HG02840 (cell line): ENCODE results near the gene SAYSD1.
"Not testable (repeated sequence)": the region's sequence is repeated elsewhere in the genome, so short reads cannot be mapped to it uniquely, and the experiment has no call there.

Experiments used
- ATAC-seq: cut with Tn5 transposase; IDR thresholded peaks from one replicate; pipeline ENCODE4 v1.9.1; 2021; ENCODE audit warnings: mild to moderate bottlenecking, moderate library complexity, moderate number of reproducible peaks; ENCODE audit not compliant: unreplicated experiment, low FRiP score

The SAYSD1 gene

DNA sequence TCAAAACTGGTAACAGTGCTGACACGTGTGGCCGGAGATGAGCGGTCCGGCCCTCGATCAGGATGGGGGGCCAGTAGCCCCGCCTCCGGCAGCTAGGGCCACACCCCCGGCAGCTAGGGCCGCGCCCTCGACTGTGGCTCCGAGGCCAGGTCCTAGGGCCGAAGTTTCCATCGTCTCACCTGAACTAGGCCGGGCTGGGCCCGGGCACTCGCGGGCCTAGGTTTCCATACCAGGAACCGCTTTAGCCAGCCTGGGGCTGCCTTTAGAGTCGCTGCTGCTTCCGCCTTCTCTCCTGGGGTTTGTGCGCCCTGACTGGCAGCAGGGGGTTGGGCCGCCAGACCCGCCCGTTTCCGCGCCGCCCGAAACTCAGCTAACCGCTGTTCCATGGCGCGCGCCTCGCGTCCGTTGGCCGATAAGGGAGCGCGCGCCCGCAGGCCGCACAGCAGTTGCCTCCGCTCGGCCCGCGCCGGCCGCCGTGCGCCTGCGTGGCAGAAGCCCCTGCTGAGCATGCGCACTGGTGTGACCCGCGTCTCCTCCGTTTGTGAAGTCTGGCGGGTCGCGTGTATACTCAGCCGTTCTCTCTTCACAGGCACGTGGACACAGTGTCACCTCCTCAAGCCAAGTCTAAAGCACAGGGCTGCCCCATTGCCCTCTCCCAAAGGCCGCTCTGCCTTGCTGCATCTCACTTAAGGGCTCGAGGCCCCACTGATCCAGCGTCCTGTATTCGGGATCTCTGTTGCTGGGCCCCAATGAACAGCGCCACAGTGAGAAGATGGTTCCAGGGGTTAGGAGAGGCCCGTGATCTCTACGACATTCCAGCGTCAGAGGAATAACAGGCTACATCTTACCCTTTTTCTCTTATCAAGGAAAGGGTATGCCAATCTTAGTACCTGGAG lies at the start of gene SAYSD1:
Gene SAYSD1 (minus strand): TSS at position 483 of the 896 bp plus-strand sequence. CDS start 97 bp downstream, at position 386.
- ATAC-seq = peak; percentile 93

- no peak for ATAC-seq
These were observed 42.5 kb upstream of the SAYSD1 start for GRCh38 chr6:39157511-39157910.

- no peak for ATAC-seq
These were observed 41.8 kb upstream of the SAYSD1 start for GRCh38 chr6:39156801-39157200.

GRCh38 chr6:39154705-39155104 lies 39.7 kb upstream of the SAYSD1 start:
- ATAC-seq = no peak

- no peak for ATAC-seq
These were observed 38.9 kb upstream of the SAYSD1 start for GRCh38 chr6:39153766-39154397.

DNA sequence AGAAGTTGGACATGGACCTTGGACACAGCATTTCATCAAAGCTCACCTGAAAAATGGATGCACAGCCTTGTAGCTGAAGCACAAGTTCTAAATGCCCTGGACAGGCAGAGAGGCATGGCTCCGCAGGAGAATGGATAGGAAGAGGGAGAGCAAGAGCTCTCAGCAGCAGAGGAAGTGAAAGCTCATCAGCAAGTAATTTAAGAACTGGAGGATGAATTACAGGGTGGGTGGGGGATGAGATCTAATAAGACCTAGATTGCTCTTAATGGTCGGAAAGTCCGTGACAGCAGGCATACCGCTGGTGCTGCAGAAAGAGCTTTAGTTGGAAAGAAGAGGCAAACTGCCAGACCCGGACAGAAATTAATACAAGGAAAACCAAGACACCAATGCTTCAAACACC lies 37.3 kb upstream of the SAYSD1 start:
- no peak for ATAC-seq

DNA sequence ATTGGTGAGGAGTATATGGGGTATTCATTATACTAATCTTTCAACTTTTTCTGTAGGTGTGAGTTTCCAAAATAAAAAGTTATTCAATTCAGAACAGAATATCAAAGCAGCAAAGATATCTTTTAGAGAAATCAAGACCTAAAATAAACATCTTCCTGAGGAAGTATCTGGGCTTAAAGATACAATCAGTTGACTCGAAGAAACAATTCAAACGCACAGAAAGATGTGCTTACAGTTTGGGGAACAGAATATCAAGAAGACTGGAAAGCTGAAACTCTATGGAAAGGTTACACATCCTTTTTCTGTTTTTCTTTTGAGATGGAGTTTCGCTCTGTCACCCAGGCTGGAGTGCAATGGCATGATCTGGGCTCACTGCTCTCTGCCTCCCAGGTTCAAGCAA lies 36.2 kb upstream of the SAYSD1 start:
- no peak for ATAC-seq

DNA sequence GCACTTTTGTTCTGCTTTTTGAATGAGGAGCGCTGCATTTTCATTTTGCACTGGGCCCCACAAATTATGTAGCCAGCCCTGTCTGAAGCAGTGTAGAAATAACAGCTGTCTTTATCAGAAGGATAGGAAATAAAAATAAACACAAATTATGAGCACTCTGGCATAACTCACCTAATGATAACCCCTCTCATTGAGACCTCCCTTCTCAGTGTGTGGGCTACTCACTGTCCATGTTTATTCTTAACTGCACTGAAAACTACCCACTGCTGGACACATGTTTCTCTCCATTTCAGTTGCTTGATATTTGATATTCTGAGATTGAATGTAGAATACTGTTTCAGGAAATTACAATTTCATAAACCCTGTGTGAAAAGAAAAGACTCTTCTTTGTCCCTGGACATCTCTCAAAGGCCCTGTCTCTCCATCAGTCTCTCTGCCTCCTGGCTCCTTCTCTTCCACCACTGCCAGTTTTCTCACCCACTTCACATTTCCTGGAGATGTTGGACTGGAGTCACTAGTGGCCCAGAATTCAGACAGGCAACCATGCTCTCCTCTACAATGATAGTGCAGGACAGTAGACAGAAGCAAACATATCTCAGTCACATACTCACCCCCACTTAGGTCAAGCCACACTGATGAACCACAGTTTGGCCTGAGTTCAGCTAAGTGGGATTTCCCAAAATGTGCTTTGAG lies 29.6 kb upstream of the SAYSD1 start:
- no peak for ATAC-seq

- ATAC-seq = no peak
These were observed 28.4 kb upstream of the SAYSD1 start for GRCh38 chr6:39143238-39143930.

- ATAC-seq = no peak
These were observed 25.7 kb upstream of the SAYSD1 start for GRCh38 chr6:39140556-39141167.

GRCh38 chr6:39137245-39137644 lies 22.3 kb upstream of the SAYSD1 start:
- ATAC-seq = no peak

DNA sequence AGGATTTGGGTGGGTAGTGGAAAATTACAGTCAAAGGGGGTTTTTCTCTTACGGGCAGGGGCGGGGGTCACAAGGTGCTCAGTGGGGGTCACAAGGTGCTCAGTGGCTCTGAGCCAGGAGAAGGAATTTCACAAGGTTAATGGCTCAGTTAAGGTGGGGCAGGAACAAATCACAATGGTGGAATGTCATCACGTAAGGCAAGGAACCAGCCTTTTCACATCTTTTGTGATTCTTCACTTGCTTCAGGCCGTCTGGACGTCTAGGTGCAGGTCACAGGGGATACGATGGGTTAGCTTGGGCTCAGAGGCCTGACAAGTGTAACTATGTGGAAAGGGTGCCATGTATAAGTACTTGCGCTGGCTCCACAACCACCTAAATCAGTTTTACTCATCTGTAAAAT lies 21.2 kb upstream of the SAYSD1 start:
- not testable (repeated sequence) for ATAC-seq

DNA sequence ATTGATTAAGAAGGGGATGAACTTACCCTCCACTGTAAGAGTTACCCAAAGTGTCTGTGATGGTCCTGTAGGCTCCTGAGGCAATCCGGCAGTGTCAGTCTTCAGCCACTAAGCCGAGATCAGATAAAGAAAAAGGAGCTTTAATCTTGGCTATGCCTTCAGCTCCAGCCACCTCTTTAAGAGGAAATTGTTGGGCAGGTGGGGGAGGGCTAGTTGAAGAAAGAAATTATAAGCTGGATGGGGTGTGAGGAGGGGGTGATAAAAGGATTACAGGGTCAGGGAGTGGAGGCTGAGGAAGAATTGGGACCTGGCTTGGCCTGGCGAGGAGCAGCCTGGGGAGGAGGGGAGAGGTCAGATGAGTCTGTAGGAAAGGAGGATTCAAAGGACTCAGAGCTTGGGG lies 19.8 kb upstream of the SAYSD1 start:
- ATAC-seq = not testable (repeated sequence)

GRCh38 chr6:39130691-39131090 lies 15.7 kb upstream of the SAYSD1 start:
- ATAC-seq = no peak

GRCh38 chr6:39128832-39129231 lies 13.8 kb upstream of the SAYSD1 start:
- ATAC-seq = no peak

DNA sequence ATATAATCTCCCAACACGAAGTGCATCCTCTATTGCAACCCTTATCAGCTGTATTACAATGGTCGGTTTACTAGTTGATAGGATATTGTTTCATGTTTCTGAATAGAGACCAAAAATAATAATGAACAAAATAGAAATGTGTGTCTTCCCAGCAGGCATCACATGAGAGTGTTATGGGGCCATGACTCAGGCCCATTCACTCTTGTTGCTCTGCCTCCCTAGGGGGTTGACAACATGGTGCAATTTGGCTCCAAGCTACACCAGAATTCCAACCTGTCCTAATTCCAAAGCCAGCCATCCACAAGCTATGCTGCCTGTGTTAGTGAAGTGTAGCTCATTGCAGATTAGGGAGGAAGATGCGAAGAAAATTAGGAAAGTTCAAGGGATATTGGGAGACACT lies 13.1 kb upstream of the SAYSD1 start:
- ATAC-seq = no peak

DNA sequence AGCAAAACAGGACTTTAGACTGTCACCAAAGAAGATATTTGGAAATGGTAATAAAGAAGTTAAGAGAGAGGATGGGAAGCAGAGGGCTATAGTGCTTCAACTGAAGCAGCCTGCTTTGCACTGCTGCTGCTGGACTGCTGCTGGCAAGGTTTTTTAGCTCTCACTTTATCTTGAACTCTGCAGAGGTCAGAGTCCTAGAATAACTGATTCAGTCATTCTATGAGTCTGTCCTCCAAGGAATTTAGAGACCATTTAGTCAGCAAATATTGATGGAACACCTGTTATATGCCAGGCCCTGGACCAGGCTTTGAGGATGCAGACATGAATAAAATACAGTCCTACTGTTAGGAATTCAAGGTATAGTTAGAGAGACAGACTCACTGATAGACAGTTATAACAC lies 9.1 kb upstream of the SAYSD1 start:
- ATAC-seq = no peak

- no peak for ATAC-seq
These were observed 3.9 kb upstream of the SAYSD1 start for GRCh38 chr6:39118921-39119320.

GRCh38 chr6:39114388-39114703 lies 640 bp downstream of the SAYSD1 start:
- peak; percentile 17 for ATAC-seq

- no peak for ATAC-seq
These were observed 1.2 kb downstream of the SAYSD1 start for GRCh38 chr6:39113788-39114187.
